ENCODE data around the gene UBA7. TPM values are rescaled to one million over a fixed set of nuclear protein-coding genes. Genes with fewer than 3 reads are reported as not detected.

The UBA7 gene
- total and polyA plus RNA-seq, 2 of the 13 experiments (the other 11 are each of a cell fraction or from before 2014, with no cell fraction given), result 9.5 to 16.5 TPM

DNA sequence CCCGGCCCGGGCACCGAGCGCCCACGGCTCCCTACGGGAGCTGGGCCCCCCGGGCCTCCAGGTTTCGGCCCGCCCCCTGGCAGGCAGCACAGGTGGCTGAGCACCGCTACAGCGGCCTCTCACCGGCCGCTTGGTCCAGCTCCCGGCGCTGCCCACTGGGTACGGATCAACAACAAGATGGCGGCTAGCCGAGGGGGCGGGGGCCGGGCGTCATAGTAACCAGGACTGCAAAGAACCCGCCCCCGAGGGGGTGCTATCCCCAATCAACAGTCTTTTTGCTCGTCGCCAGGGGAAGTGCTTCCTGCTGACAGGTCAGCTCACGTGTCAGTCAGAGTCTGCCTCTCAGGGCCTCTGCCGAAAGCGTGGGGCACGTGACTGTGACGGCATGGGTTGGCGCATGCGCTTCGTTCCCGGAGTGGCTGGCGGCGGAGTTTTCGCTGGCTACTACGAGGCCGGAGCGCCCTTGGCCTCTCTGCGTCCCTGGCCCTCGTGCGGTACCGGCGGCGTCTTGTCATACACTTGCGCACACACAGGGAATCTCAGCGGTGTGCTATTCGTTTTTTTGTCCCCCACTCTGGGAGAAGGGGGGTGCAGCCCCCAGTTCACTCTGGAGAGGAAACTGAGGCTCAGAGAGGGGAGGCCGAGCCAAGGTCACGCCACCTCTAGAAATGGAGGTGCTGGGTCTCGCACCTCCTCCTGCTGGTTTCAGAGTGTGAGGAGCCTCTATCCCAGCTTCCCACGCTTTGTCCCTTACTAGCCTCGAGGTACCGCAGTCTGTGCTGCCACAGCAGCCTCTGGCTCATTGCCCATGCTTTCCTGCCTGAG, 27.2 kb downstream of the UBA7 start, which contains the start of gene IP6K1 (continued):
- TF ChIP-seq, protein P1, sequence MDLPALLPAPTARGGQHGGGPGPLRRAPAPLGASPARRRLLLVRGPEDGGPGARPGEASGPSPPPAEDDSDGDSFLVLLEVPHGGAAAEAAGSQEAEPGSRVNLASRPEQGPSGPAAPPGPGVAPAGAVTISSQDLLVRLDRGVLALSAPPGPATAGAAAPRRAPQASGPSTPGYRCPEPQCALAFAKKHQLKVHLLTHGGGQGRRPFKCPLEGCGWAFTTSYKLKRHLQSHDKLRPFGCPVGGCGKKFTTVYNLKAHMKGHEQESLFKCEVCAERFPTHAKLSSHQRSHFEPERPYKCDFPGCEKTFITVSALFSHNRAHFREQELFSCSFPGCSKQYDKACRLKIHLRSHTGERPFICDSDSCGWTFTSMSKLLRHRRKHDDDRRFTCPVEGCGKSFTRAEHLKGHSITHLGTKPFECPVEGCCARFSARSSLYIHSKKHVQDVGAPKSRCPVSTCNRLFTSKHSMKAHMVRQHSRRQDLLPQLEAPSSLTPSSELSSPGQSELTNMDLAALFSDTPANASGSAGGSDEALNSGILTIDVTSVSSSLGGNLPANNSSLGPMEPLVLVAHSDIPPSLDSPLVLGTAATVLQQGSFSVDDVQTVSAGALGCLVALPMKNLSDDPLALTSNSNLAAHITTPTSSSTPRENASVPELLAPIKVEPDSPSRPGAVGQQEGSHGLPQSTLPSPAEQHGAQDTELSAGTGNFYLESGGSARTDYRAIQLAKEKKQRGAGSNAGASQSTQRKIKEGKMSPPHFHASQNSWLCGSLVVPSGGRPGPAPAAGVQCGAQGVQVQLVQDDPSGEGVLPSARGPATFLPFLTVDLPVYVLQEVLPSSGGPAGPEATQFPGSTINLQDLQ (CRISPR knock-in tag; IDR thresholded peaks at IDR 0.05), result no peak
- TF ChIP-seq ZNF572 (CRISPR knock-in tag; IDR thresholded peaks at IDR 0.05) (no peak), NFIB (CRISPR knock-in tag; IDR thresholded peaks at IDR 0.05; ENCODE audit: borderline replicate concordance) (no peak), KDM2A (CRISPR knock-in tag; IDR thresholded peaks at IDR 0.05; ENCODE audit: borderline replicate concordance, low read depth) (no peak; the same call in 1 of the 2 replicates), ZNF780A (CRISPR knock-in tag; IDR thresholded peaks at IDR 0.05) (no peak), ZMYM2 (CRISPR knock-in tag; IDR thresholded peaks at IDR 0.05) (no peak), BRCA1 (CRISPR knock-in tag; IDR thresholded peaks at IDR 0.05) (peak; percentile 51; the same call in 1 of the 2 replicates), SP1 (IDR thresholded peaks at IDR 0.05) (no peak), SP1 (CRISPR knock-in tag; IDR thresholded peaks at IDR 0.05) (no peak), JUNB (CRISPR knock-in tag; IDR thresholded peaks at IDR 0.05; ENCODE audit: borderline replicate concordance) (no peak), BRD4 (CRISPR knock-in tag; IDR thresholded peaks at IDR 0.05) (peak; percentile 51; the same call in 1 of the 2 replicates), FOXA1 (IDR thresholded peaks at IDR 0.05) (no peak), FOXA1 (CRISPR knock-in tag; IDR thresholded peaks at IDR 0.05) (no peak), PHF5A (CRISPR knock-in tag; IDR thresholded peaks at IDR 0.05; ENCODE audit: low read depth, unreplicated experiment) (no peak), SALL1 (CRISPR knock-in tag; IDR thresholded peaks at IDR 0.05) (peak; percentile 87), ZFX (CRISPR knock-in tag; IDR thresholded peaks at IDR 0.05; ENCODE audit: low read depth) (peak; percentile 92), RARG (CRISPR knock-in tag; IDR thresholded peaks at IDR 0.05; ENCODE audit: low read depth) (no peak)
- TF ChIP-seq, protein P2, sequence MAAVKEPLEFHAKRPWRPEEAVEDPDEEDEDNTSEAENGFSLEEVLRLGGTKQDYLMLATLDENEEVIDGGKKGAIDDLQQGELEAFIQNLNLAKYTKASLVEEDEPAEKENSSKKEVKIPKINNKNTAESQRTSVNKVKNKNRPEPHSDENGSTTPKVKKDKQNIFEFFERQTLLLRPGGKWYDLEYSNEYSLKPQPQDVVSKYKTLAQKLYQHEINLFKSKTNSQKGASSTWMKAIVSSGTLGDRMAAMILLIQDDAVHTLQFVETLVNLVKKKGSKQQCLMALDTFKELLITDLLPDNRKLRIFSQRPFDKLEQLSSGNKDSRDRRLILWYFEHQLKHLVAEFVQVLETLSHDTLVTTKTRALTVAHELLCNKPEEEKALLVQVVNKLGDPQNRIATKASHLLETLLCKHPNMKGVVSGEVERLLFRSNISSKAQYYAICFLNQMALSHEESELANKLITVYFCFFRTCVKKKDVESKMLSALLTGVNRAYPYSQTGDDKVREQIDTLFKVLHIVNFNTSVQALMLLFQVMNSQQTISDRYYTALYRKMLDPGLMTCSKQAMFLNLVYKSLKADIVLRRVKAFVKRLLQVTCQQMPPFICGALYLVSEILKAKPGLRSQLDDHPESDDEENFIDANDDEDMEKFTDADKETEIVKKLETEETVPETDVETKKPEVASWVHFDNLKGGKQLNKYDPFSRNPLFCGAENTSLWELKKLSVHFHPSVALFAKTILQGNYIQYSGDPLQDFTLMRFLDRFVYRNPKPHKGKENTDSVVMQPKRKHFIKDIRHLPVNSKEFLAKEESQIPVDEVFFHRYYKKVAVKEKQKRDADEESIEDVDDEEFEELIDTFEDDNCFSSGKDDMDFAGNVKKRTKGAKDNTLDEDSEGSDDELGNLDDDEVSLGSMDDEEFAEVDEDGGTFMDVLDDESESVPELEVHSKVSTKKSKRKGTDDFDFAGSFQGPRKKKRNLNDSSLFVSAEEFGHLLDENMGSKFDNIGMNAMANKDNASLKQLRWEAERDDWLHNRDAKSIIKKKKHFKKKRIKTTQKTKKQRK (IDR thresholded peaks at IDR 0.05; ENCODE audit: low read length), result no peak
- TF ChIP-seq, protein P3, sequence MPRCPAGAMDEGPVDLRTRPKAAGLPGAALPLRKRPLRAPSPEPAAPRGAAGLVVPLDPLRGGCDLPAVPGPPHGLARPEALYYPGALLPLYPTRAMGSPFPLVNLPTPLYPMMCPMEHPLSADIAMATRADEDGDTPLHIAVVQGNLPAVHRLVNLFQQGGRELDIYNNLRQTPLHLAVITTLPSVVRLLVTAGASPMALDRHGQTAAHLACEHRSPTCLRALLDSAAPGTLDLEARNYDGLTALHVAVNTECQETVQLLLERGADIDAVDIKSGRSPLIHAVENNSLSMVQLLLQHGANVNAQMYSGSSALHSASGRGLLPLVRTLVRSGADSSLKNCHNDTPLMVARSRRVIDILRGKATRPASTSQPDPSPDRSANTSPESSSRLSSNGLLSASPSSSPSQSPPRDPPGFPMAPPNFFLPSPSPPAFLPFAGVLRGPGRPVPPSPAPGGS (CRISPR knock-in tag; IDR thresholded peaks at IDR 0.05), result peak; percentile 37; the same call in 1 of the 2 replicates
- TF ChIP-seq, protein P4, sequence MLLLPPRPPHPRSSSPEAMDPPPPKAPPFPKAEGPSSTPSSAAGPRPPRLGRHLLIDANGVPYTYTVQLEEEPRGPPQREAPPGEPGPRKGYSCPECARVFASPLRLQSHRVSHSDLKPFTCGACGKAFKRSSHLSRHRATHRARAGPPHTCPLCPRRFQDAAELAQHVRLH (CRISPR knock-in tag; IDR thresholded peaks at IDR 0.05; ENCODE audit: borderline replicate concordance, low read depth), result 0 out of 2 replicates have a peak, but pooled peaks have one; percentile 3
- TF ChIP-seq, protein P5, sequence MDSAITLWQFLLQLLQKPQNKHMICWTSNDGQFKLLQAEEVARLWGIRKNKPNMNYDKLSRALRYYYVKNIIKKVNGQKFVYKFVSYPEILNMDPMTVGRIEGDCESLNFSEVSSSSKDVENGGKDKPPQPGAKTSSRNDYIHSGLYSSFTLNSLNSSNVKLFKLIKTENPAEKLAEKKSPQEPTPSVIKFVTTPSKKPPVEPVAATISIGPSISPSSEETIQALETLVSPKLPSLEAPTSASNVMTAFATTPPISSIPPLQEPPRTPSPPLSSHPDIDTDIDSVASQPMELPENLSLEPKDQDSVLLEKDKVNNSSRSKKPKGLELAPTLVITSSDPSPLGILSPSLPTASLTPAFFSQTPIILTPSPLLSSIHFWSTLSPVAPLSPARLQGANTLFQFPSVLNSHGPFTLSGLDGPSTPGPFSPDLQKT (CRISPR knock-in tag; IDR thresholded peaks at IDR 0.05; ENCODE audit: borderline replicate concordance), result no peak

Measured in HepG2 (cell line).